Panc1 (cell line): ENCODE results near the gene ZFP62. TPM values are rescaled to one million over a fixed set of nuclear protein-coding genes. Genes with fewer than 3 reads are reported as not detected.

Experiments
- ATAC-seq: fragments of 200-7000 bp; cut with Tn5 transposase; 2 replicates; pipeline ENCODE4 v1.9.1; 2020; ENCODE audit warnings: mild to moderate bottlenecking, moderate library complexity
- BruUV-seq: library from RNA; stranded (reverse); fragments of 400-500 nt; replicated peaks from 2 replicates; lab custom pipeline; 2021; lab: Mats Ljungman, UMichigan
- CTCF ChIA-PET: fragments of 300-600 bp; sonication (Branson Sonifier 250); formaldehyde crosslinking; loops from one replicate; lab custom pipeline; 2022; ENCODE audit warnings: antibody characterized with exemption; lab: Charles Lee
- POLR2A ChIA-PET: fragments of 300-600 bp; sonication (Branson Sonifier 250); formaldehyde crosslinking; loops from one replicate; lab custom pipeline; 2022; ENCODE audit warnings: antibody characterized with exemption; lab: Charles Lee
- DNase-seq: peaks from one replicate; pipeline ENCODE4 v3.0.0-alpha.2; 2010; ENCODE audit warnings: low read depth, low spot score
- H3K27ac ChIP-seq: 2 replicates; pipeline ENCODE4 v1.5.1; 2011; ENCODE audit warnings: mild to moderate bottlenecking, low read length, inconsistent platforms
- H3K27me3 ChIP-seq: fragments of 200-500 bp; sonication (Bioruptor generic); 2 replicates; pipeline ENCODE4 v1.6.0; 2014; ENCODE audit warnings: low read length, inconsistent platforms; ENCODE audit not compliant: control insufficient read depth, insufficient read depth
- H3K36me3 ChIP-seq: fragments of 200-500 bp; sonication (Bioruptor generic); 2 replicates; pipeline ENCODE4 v1.5.1; 2014; ENCODE audit warnings: inconsistent platforms, mild to moderate bottlenecking, low read length, moderate library complexity; ENCODE audit not compliant: control insufficient read depth, insufficient read depth
- H3K4me1 ChIP-seq: 2 replicates; pipeline ENCODE4 v1.5.1; 2011; ENCODE audit warnings: inconsistent platforms, mild to moderate bottlenecking, low read length, moderate library complexity; ENCODE audit not compliant: control insufficient read depth, insufficient read depth
- H3K4me3 ChIP-seq, 2 experiments: 2 replicates each; pipeline ENCODE4 v1.5.1; 2011 to 2012; ENCODE audit warnings: low read depth in 2 of 2, low read length in 2 of 2, mild to moderate bottlenecking in 2 of 2, inconsistent platforms in 1 of 2, moderate library complexity in 1 of 2
- H3K9me3 ChIP-seq: fragments of 200-500 bp; sonication (Bioruptor generic); 2 replicates; pipeline ENCODE4 v1.5.1; 2014; ENCODE audit warnings: low read depth, mild to moderate bottlenecking, inconsistent platforms, low read length, moderate library complexity; ENCODE audit not compliant: control insufficient read depth, insufficient read depth
- POLR2AphosphoS5 ChIP-seq: IDR thresholded peaks from 2 replicates; pipeline ENCODE4 v1.6.1; 2012; ENCODE audit warnings: mild to moderate bottlenecking, low read depth, low read length, moderate library complexity
- SIN3A ChIP-seq: IDR thresholded peaks from 2 replicates; pipeline ENCODE4 v1.6.1; 2012; ENCODE audit warnings: low read depth, mild to moderate bottlenecking, low read length, moderate library complexity, borderline replicate concordance; ENCODE audit not compliant: insufficient read depth
- TCF7L2 ChIP-seq: IDR thresholded peaks from 2 replicates; pipeline ENCODE4 v1.6.1; 2011; ENCODE audit warnings: mild to moderate bottlenecking, low read depth, low read length, inconsistent platforms
- in situ Hi-C: cut with HindIII; loops from 2 replicates; pipeline ENCODE4 v1.10.0; 2016; ENCODE audit warnings: low sequenced_read_pairs, low pct_unique_long_range_greater_than_20kb
- intact Hi-C: fragments of 100-400 bp; cut with micrococcal nuclease; formaldehyde crosslinking; loops from one replicate; pipeline ENCODE4 v1.10.0; 2022; ENCODE audit not compliant: unreplicated experiment
- total RNA-seq: library from RNA; stranded (reverse); gene quantifications from one replicate; pipeline ENCODE4 v1.2.1, GENCODE V29; 2021; ENCODE audit not compliant: unreplicated experiment
- TF ChIP-seq, protein P1 (sequence below), 2 experiments: IDR thresholded peaks; 2 replicates each; pipeline ENCODE4 v1.6.1; 2011 to 2012; ENCODE audit warnings: low read depth in 2 of 2, control low read depth in 1 of 2, low read length in 1 of 2, mild to moderate bottlenecking in 1 of 2, moderate library complexity in 1 of 2; ENCODE audit not compliant: insufficient read depth in 1 of 2
- TF ChIP-seq, protein P2 (sequence below): fragments of 450-650 bp; IDR thresholded peaks from 2 replicates; pipeline ENCODE4 v1.5.1; 2017; ENCODE audit warnings: mild to moderate bottlenecking

ZFP62 gene
- total RNA-seq, 1 experiment from 2014 or later: 17.8 TPM

DNA sequence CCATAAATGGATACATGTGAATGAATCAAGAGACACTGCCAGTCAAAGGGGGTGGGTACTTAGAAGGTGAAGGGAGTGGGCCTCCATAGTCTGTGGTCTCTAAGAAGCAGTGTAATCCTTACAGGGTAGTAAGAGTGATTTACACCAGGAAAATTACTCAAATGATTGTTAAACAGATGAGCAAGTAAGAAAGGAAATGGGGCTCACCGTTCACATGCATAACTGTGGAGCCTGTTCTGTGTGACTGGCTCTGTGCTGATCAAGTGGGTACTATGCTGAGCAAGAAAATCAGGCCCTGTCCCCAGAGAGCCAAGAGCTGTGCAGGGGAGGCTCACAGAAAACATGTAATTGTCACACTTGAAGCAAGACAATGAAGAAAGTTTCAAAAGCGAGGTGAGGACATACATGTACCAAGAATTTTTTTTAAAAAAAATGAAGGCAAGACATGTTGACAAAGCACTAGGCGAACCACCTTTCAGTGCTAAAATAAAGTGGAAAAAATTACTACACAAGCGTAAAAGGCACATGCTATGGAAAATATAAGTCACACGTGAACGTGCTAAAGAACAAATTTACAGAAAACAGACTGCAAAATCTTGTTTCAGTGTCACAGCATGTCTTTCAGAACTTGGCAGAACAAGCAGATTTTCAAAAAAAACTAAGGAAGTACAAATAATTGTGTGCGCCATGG is 40.4 kb upstream of the ZFP62 start:
- Histone ChIP-seq H3K27me3 (no peaks in the 10 kb centered on the region), H3K36me3 (no peaks in the 10 kb centered on the region), H3K27ac (no peak overlapping the region), H3K4me1 (no peaks in the 10 kb centered on the region), H3K9me3 (no peaks in the 10 kb centered on the region), H3K4me3 (no peak overlapping the region)
- DNase-seq: no peak
- no peak for ATAC-seq
- no TSS peak for BruUV-seq
- POLR2A ChIA-PET: no interaction called here
- CTCF ChIA-PET: no interaction called here
- in situ Hi-C loops: no loop called here
- TF ChIP-seq, protein P1, sequence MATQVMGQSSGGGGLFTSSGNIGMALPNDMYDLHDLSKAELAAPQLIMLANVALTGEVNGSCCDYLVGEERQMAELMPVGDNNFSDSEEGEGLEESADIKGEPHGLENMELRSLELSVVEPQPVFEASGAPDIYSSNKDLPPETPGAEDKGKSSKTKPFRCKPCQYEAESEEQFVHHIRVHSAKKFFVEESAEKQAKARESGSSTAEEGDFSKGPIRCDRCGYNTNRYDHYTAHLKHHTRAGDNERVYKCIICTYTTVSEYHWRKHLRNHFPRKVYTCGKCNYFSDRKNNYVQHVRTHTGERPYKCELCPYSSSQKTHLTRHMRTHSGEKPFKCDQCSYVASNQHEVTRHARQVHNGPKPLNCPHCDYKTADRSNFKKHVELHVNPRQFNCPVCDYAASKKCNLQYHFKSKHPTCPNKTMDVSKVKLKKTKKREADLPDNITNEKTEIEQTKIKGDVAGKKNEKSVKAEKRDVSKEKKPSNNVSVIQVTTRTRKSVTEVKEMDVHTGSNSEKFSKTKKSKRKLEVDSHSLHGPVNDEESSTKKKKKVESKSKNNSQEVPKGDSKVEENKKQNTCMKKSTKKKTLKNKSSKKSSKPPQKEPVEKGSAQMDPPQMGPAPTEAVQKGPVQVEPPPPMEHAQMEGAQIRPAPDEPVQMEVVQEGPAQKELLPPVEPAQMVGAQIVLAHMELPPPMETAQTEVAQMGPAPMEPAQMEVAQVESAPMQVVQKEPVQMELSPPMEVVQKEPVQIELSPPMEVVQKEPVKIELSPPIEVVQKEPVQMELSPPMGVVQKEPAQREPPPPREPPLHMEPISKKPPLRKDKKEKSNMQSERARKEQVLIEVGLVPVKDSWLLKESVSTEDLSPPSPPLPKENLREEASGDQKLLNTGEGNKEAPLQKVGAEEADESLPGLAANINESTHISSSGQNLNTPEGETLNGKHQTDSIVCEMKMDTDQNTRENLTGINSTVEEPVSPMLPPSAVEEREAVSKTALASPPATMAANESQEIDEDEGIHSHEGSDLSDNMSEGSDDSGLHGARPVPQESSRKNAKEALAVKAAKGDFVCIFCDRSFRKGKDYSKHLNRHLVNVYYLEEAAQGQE (IDR thresholded peaks at IDR 0.05; ENCODE audit: insufficient read depth in 1 of 2, low read depth in 2 of 2, low read length in 1 of 2): no peak
- TF ChIP-seq TCF7L2 (no peak), POLR2AphosphoS5 (no peak), SIN3A (no peak)
- TF ChIP-seq, protein P2, sequence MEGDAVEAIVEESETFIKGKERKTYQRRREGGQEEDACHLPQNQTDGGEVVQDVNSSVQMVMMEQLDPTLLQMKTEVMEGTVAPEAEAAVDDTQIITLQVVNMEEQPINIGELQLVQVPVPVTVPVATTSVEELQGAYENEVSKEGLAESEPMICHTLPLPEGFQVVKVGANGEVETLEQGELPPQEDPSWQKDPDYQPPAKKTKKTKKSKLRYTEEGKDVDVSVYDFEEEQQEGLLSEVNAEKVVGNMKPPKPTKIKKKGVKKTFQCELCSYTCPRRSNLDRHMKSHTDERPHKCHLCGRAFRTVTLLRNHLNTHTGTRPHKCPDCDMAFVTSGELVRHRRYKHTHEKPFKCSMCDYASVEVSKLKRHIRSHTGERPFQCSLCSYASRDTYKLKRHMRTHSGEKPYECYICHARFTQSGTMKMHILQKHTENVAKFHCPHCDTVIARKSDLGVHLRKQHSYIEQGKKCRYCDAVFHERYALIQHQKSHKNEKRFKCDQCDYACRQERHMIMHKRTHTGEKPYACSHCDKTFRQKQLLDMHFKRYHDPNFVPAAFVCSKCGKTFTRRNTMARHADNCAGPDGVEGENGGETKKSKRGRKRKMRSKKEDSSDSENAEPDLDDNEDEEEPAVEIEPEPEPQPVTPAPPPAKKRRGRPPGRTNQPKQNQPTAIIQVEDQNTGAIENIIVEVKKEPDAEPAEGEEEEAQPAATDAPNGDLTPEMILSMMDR: no peak
- intact Hi-C loops: no loop called here

DNA sequence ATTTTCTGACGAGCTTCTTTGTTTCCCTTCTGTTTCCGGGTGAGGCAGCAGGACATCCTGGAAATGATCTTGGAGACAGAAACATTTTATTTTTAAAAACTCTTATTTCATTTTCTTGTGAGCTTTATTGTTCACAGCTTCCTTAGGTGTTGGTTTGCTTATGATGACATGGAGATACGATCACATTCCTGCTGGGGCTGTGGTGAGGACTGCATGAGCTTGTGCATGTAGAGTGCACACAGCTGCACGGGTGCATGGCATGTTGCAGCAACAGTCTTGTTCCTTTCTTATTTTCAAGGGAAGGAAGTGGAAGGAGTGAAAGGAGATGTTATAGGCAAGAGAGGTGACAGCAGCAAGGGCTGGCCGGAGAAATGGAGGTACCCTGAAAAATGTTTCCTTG is 39.1 kb upstream of the ZFP62 start:
- intact Hi-C loops (no loop called here), in situ Hi-C loops (no loop called here)
- TF ChIP-seq SIN3A (no peak), POLR2AphosphoS5 (no peak), TCF7L2 (no peak)
- TF ChIP-seq, protein P1 (IDR thresholded peaks at IDR 0.05; ENCODE audit: insufficient read depth in 1 of 2, low read depth in 2 of 2, low read length in 1 of 2): no peak
- TF ChIP-seq, protein P2: no peak
- H3K4me1 ChIP-seq: no peaks in the 10 kb centered on the region
- BruUV-seq: no TSS peak
- H3K36me3 ChIP-seq: no peaks in the 10 kb centered on the region
- no peak for ATAC-seq
- ChIA-PET POLR2A (no interaction called here), CTCF (no interaction called here)
- no peak for DNase-seq
- H3K9me3 ChIP-seq: no peaks in the 10 kb centered on the region
- H3K4me3 ChIP-seq: no peak overlapping the region
- no peak overlapping the region for H3K27ac ChIP-seq
- H3K27me3 ChIP-seq: no peaks in the 10 kb centered on the region
